NCI-H2029 (cell line): ENCODE data around the gene ZNF618.

Experiments used
- DNase-seq: peaks from one replicate; lab custom pipeline; 2025; lab: John Stamatoyannopoulos, UW

Gene ZNF618

DNA sequence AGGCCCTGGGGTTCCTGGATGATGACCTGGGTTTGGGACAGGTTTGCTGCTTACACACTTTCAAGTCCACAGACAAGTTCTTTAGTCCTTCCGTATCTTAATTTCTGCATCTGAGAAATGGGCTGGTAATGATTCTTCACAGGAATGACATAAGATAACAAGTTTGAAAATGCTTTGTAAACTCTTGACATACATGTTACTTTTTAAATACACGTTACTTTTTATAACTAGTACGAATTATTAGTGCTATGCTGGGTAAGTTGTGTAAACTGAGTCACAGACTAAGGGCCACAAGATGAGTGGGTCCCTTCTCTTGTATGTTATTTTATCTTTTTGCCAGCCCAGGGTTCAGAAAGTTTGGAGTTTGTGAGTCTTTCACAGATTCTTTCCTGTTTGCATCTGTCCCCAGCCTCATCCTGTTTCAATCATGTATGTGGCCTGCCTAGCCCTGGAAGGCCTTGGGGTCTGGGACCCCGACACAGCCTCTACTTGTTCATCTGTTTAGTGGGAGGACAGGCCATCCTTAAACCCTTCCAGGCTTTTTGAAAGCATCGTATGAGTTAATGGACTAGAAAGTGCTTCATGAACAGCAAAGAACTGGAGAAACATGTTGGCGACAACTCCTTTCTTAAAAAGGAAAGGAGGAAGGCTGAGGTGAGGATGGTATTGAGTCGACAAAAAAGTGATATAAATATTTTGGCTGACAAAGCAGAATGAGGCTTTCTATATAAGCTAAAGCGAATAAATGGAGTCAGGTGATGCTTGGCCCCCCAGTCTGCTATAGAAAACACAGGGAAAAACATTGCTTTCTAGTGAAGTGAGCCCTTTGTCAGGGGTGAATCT lies 9.3 kb downstream of the ZNF618 start:
- DNase-seq, result no peak

DNA sequence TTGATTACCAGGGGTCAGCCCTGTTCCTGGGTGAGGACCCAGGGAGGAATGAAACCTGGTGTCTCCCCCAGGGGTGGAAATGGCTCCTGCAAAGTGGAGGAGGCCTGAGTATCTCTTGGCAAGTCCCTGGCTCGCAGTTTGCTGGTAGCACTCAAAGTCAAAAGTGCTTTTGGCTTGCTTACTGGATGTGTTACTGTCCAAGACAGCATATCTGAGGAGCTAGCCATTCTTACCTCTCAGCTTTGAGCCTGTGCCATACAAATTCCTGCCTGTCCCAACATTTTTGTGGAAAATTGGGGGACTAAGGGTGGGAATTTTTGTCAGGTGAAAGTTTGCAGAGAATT lies 9.9 kb downstream of the ZNF618 start:
- no peak for DNase-seq

DNA sequence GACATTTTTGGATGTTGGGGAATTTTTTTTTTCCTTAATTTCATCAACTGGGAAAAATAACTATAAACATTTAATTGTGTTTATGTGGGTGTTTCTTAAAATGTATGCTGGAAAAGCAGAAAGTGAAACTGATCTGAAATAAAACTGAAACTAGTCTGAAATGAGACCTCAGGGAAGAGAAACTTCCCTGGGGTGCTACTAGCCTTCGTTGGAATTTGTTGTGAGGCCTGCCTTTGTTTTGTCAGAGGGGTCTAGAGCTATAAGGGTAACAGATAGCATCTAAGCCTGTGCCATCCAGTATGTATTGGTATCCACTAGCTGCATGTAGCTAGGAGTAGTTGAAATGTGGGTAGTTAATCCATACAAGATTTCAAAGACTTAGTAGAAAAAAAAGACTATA lies 10.4 kb downstream of the ZNF618 start:
- DNase-seq, result no peak

DNA sequence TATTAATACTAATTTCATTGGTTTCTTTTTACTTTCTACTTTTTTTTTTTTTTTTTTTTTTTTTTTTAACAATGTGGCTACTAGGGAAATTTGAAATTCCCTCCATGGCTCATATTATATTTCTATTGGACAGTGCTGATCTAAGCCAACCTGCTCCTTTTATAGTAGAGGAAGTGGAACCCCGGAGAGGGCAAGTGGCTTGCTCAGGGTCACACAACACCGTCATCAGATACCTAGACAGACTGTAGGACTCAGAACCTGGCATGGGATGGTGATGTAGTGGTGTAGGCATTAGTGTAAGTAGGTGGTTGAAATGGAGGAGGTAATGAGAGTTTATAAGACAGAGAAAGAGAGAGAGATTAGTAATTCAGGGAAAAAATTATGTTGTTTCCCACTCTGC lies 10.8 kb downstream of the ZNF618 start:
- DNase-seq, result peak; percentile 40

DNA sequence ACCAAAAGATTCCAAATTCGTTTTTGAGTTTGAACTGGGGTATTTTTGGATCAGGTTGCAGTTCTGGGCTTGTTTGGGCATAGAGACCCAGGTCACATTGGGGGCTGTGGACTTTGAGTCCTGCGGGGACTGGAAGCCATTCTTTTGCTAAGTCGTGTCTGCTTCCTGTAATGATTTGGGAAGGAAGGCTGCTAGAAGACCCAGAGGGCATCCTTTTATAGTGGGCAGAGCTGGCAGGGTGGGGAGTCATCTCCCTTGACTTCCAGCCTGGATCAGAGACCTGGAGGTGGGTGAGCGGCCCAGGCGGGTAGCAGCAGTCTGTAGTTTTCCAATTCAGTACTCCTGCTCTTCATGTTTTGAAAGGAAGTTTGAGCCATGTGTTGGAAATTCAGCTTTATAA lies 11.3 kb downstream of the ZNF618 start:
- DNase-seq, result no peak

DNA sequence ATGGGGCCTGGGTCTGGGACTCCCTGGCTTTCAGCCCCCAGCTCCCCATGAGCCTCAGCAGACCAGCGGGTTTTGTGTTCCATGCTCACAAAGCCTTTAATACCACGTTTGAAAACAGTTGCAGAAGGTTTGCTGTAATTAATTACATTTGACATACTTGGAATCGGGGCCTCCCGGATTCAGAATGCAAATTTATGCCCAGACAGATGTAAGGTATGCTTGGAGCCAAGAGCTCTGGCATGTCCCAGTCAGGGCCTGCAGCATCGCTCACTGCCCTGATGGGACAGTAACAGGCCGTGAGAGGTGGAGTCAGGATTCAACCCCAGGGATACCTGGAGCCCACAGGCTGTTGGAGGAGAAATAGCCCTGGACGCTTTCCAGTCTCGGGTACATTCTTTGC lies 12.2 kb downstream of the ZNF618 start:
- DNase-seq, result no peak

DNA sequence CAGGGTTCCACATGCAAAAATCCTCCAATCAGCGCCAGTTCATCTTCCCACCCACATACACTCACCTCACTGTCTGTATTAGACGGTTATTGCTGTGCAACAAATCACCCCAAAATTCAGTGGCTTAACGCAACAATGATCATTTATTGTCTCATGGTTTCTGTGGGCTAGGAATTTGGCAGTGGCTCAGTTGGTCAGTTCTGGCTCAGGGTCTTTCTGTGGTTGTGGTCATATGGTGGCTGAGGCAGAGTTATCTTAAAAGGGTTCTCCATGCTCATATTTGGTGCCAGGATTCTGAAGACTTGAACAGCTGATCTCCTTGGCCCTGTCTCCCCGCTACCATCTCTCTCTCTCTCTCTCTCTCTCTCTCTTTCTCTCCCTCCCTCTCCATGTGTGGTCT lies 12.9 kb downstream of the ZNF618 start:
- DNase-seq, result no peak

DNA sequence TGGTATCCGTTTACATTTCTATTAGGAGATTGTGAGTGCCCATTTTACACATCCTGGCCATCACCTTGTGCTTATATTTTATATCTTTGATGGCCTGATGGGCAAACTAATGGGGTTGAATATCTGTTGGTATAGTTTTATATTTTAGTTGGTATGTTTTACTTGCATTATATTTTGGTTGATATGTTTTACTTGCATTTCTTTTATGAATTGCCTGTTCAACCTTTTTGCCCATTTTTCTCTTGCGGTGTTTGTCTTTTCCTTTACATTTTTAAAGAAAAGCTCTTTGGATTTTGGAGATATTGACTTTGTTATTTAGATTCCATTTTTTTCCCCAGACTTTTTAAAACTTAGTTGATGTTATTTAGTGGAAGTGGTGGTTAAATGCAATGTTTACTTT lies 14.6 kb downstream of the ZNF618 start:
- no peak for DNase-seq

DNA sequence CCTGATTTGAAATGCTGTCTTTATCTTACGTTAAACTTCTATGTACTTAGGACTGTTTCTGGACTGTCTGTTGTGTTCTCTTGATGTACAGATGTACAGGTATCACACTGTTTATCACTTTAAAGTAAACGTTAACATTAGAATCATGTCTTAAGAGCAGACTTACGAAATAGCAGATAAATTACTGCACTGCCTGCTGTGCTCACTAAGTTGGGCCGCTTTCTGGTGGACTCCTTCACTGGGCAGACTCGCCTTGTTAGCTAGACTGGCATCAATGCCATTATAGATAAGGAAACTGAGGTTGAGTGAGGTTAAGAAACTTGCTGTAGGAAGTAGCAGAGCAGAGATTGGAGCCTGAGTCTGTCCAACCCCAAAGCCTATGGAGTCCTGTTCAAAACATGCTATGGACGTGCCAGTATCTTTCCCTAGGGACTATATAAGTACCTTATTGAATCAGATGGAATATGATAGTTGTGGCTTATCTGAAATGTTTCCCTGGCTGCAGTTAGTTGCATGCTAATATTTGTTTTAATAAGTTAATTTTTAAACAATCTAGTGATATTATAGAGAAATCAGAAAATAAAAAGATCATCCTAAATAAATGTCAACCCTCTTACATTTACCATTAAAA lies 16.9 kb downstream of the ZNF618 start:
- no peak for DNase-seq

DNA sequence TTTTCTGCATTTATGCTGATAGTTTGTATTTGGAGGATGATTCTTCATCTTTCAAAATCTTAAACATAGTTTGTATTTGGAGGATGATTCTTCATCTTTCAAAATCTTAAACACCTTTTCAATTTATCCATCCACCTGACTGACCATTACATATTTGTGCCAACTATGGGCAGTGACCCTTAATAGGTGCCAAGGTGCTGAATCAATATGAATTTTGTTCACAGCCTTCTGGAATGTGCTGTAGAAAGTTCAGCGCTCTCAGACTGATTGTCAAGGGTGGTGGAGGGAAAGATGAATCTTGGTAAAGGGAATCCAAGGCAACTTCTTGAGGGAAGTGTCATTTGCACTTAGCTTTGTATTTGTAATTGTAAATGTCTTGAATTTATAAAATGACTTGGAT lies 18.1 kb downstream of the ZNF618 start:
- no peak for DNase-seq

DNA sequence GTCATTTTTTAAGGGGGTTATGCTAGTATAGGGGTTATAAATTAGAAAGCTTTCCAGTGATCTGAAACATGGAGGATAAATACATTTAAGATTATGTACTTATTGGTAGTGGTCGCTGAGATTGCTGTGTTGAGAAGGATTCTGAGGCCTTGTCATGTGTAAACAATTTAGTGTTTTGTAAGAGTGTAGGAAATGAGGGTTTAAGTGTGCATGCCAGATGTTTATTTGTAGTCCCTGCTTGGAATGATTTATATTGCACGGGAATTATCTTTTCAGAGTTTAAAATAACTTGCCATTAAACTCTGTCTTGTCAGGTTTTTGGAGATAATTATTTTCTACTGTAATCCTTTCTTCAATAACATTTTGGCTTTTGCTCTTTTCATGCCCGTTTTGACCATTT lies 19.4 kb downstream of the ZNF618 start:
- no peak for DNase-seq

DNA sequence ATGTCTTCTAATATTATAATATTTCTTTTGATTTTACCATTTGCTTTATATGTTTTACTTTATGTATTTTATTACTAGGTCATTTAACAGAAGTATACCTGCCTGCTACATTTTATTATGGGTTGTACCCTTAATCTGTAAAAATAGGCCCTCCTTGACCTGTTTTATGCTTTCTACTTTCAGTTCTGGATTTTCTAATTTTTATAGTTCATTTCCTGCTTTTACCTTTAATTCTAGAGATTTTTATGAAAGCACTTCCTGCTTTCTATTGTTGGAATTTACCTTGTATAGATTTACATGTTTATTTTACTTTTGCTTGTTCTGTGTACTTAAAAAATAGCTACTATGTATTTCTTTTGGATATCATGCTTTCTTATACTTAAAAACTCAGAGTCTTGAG lies 20.6 kb downstream of the ZNF618 start:
- DNase-seq, result no peak

DNA sequence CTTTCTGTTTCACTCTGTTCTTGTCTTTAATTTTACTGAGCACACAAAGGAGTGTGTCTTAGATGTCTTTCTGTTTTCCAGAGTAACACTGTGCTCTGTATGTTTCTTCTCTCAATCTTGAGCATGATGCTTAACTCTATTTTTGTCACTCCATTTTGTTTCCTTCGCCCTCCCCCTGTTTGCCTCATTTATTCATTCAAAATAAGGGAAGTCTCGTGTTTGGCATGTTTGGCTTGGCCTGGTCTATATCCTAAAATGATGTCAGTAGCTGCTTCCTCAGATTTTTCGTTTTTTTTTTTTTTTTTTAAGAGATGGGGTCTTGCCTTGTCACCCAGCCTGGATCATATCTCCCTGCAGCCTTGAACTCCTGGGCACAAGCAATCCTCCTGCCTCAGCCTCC lies 22.0 kb downstream of the ZNF618 start:
- no peak for DNase-seq

DNA sequence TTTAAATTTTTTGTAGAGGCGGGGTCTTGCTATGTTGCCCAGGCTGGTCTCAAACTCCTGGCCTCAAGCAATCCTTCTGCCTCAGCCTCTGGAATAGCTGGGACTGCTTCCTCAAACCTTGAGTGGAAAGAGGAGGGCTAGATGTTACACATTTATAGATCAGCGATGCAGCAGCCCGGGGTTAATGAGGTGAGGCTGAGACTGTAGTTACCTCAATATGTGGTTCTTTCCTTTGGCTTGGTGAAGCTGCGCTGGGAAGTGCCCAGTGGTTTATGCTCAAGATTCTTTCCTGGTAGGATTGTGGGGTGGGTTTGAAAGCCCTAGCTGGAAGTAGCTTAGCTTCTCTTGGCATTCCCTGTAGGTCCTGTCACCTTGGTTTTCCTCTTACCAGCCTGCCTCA lies 22.5 kb downstream of the ZNF618 start:
- DNase-seq, result no peak

DNA sequence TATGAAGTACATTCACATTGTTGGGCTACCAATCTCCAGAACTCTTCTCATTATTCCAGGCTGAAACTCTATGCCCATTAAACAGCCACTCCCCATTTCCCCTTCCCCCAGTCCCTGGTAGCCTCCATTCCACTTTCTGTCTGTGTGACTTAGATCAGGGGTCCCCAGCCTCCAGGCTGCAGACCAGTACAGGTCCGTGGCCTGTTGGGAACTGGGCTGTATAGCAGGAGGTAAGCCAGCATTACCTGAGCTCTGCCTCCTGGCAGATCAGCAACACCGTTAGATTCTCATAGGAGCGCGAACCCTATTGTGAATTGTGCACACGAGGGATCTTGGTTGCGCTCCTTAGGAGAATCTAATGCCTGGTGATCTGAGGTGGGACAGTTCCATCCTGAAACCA lies 23.1 kb downstream of the ZNF618 start:
- no peak for DNase-seq

DNA sequence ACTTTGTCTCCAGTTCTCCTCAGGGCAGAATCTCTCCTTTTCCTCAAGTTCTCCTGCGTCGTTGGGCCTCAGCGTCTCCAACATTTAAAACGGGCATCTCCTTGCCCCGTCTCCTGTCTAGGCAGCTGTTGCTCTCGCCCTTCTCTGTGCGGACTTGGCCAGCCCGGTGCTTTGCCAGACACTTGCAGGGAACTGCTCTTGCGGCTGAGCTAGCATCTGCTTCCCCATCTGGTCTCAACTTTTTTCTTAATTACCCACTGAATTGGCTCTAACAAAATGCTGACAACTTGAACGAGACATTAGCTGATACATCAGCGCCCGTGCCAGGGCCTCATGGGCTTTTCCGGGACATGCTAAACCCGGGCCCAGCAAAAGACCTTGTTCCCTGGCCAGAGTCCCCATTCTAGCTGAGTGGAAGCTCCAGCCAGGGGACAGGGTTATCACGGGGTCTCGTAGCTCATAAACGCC lies 25.1 kb downstream of the ZNF618 start:
- DNase-seq, result no peak

DNA sequence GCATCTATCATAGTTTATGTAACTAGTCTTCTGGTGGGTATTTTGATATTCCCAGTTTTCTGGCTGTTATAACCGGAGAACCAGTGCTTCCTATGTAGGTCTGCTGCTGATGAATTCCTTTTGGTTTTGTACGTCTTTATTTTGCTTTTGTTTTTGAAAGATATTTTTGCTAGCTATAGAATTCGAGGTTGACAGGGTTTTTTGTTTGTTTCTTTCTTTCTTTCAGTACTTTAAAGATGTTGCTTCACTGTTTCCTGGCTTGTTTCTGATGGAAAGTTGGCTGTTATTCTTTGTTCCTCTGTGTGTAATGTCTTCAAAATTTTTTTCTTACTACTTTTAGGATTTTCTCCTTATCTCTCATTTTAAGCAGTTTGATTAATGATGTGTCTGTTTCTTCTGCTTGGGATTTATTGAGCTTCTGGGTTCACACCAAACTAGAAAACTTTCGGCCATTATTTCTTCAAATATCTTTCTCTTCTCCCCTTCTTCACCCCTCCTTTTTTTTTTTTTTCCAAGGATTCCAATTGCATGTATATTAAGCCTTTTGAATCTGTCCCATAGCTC lies 27.5 kb downstream of the ZNF618 start:
- no peak for DNase-seq

DNA sequence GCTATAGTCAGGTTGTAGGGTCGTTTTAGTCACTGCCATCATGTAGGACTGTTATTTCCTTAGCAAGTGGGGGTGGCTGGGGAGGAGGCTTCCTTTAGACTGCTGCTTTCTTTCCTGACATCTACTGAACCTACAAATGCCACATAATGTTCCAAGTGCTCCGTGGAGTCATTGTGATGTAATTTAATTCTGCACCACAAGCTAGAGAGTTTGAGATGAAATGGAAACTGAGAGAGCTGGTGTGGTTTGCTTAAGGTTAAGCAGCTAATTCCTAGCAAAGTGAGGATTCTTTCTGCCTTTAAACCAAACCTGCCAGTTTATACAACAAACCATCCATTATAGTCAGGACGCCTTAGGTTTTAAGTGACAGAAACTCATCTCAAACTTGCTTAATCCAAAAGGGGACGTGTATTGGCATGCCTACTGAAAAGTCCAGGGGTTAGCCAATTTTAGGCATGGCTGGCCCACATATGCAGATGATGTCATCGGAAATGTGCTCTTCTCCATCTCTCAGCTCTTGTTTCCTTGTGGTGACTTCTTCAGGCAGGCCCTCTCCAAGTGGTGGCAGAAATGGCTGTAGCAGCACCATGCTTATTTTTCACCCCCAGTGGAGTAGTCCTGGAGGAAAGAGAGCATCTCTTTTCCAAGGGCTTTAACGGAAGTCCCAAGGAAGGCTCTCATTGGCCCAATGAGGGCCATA lies 30.5 kb downstream of the ZNF618 start:
- no peak for DNase-seq

DNA sequence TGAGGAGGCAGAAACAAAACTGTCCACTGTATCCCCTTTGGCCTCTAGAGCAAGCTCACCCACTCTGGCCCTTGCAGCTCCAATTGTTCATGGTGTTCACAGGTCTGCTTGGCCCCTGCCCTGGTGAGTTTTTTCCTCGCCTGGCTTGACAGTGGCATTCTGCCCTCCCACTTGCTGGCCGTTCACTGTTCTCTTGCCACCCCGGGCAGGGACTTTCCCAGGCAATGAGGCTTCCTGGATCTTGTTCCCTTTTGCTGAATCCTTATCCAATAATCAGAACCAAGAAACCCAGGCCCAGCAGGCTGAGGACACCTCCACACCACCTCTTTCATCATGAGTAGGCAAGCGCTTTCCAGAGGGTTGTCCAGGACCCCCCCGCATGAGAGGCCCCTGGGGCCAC lies 31.2 kb downstream of the ZNF618 start:
- no peak for DNase-seq

DNA sequence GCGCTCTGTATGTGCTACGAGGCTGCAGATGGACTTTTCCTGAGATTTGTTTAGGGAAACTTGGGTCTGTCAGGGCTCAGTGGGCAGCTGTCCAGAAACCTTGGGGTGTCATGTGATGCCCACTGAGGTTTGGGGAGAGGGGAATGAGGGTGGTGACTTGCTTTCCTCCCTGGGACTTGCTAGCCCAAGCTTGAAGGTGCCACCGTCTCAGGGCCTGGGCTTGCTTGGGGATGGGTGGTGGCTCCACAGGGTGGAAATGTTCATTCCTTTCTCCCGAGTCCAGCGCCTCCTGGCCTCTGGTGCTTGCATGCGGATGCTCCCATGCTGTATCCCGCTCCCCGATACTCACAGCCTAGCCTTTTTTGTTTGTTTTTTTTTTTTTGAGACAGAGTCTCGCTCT lies 33.3 kb downstream of the ZNF618 start:
- no peak for DNase-seq

DNA sequence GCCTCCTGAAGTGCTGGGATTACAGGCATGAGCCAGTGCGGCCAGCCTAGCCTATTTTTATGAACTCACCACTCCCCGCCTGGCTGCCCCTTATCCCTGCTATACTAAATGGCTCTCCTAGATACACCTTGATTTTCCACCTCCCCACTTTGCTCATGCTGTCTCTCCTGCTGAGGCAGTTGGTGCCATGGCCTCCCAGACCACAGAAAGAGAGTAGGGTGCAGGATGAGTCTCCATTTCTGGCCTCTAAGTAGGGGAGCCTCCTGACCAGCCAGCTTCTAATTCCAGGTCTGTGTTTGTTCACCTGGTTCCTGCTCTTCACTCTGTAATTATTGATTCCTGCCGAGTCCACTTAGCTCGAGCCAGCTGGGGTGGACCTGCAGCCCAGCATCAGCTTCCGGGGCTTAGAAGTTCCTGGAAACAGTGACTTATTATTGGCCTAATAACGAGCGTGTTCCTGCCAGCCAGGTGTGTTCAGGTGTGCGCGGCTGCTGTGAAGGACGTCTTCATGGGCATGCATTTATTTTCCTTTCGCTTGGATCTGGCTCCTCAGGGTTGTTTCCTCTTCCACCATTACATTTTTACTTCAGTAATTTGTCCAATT lies 34.0 kb downstream of the ZNF618 start:
- DNase-seq, result peak; percentile 92

DNA sequence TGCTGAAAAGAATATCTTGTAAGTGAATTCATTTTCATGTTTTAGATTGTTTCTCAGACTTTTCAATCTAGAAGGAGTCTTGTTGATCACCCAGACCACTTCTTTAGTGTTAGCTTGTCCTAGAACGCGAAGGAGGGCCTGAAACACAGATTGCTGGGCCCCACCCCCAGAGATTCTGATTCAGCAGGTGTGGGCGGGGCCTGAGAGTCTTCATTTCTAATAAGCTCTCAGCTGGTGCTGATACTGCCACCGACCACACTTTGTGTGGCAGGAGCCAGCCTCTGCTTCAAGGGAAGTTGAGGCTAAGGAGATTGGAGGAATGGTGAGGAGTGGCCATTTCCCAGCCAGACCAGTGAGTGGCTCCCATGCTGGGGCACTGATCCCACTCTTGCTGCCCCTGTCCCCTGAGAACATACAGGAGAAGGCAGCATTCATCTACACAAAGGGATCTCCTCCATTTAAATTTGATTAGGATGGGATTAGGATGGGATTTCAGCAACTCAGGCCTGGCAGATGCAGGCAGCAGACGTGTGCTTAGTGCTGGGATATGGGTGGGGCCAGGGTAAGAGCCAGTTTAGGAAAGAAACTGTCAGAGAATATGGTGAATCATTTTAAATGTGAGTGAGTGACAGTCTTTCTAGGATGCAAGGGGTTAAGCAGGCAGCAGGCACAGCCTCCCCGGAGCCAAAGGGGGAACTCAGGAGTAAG lies 35.9 kb downstream of the ZNF618 start:
- no peak for DNase-seq
